Activated CD4-positive, alpha-beta T cell treated with anti-CD3 and anti-CD28 coated beads, Interleukin-2, amount 10 ng/mL, durations not matched to agents 24 days and 14 days (primary cell): Measurements from ENCODE around the gene SIPA1L3. TPM values are rescaled to one million over a fixed set of nuclear protein-coding genes. Genes with fewer than 3 reads are reported as not detected.

Experiments
- DNase-seq: peaks from one replicate; pipeline ENCODE4 v3.0.0; 2022
- H3K27ac Mint-ChIP-seq: one replicate; pipeline ENCODE4 v1.8.0; 2022; ENCODE audit warnings: mild to moderate bottlenecking, mixed read lengths
- H3K27me3 Mint-ChIP-seq: one replicate; pipeline ENCODE4 v1.8.0; 2022; ENCODE audit warnings: mixed read lengths
- H3K36me3 Mint-ChIP-seq: one replicate; pipeline ENCODE4 v1.8.0; 2022; ENCODE audit warnings: low read depth, mild to moderate bottlenecking, mixed read lengths
- H3K4me1 Mint-ChIP-seq: one replicate; pipeline ENCODE4 v1.8.0; 2021; ENCODE audit warnings: mixed read lengths
- H3K4me3 Mint-ChIP-seq: one replicate; pipeline ENCODE4 v1.8.0; 2022; ENCODE audit warnings: mild to moderate bottlenecking, moderate library complexity, mixed read lengths
- H3K9me3 Mint-ChIP-seq: one replicate; pipeline ENCODE4 v1.8.0; 2021; ENCODE audit warnings: mixed read lengths
- intact Hi-C: fragments of 100-400 bp; cut with micrococcal nuclease; formaldehyde crosslinking; loops from one replicate; pipeline ENCODE4 v1.15.1; 2023
- total RNA-seq: library from RNA; stranded (reverse); gene quantifications from 2 replicates; pipeline ENCODE4 v1.2.3, GENCODE V29; 2022

The SIPA1L3 gene
- total RNA-seq, 1 donor from 2014 or later = 15.4 TPM

DNA sequence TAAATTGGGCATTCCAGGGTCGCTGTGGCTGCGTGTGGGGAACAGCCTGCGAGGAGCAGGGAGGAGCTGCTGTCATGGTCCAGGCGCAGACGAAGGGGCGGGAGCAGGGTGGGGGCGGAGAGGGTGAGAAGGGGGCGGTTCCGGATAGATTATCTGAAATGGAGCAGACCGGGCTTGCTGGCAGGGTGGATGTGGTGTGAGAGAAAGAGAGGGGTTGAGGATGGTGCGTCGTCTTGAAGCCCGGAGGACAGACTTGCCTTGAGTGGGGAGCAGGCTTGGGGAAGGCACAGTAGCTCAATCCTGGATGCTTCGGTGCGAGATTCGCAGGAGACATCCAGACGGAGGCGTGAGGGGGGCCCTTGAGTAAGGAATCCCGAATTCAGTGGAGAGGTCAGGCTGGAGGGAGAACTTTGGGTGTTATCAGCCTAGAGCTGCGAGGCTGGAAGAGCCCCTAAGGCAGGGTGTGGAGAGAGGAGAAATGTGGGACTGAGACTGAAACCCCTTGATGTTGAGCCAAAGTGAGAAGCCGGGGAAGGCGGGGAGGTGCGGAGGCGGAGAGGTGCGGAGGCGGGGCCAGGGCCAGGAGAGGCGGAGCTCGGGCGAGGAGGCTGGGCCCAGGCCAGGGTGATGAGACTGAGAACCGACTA, 276.4 kb downstream of the SIPA1L3 start:
- DNase-seq = no peak
- no peak overlapping the region for H3K27ac Mint-ChIP-seq
- peaks cover 4% of the 10 kb centered on the region for H3K9me3 Mint-ChIP-seq
- peaks cover 5% of the 10 kb centered on the region for H3K36me3 Mint-ChIP-seq
- H3K4me3 Mint-ChIP-seq = no peak overlapping the region
- intact Hi-C loops = no loop called here
- H3K27me3 Mint-ChIP-seq = no peaks in the 10 kb centered on the region
- H3K4me1 Mint-ChIP-seq = no peaks in the 10 kb centered on the region

DNA sequence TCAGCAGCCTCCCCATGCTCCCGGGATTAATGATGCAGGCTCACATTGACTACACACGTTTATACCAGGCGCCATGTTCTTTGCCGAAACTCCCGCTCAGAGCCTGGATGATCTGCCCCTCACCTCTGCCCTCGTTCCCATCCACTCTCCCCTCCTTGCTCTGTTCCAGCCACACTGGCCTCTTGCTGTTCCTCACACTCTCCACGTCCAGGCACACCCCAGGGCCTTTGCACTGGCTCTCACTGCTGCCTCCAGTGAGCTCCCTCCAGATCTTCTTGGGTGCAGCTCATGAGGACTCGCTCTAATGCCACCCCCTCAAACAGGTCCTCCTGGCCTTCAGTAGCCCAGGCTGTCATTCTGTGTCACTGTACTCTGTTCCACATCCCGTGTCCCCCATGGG, 277.8 kb downstream of the SIPA1L3 start:
- peaks cover 4% of the 10 kb centered on the region for H3K9me3 Mint-ChIP-seq

GRCh38 chr19:38185562-38185961, 278.6 kb downstream of the SIPA1L3 start:
- no peak for DNase-seq
- Mint-ChIP-seq H3K9me3 (peaks cover 4% of the 10 kb centered on the region), H3K27ac (no peak overlapping the region), H3K4me1 (peaks cover 7% of the 10 kb centered on the region), H3K4me3 (no peak overlapping the region), H3K27me3 (no peaks in the 10 kb centered on the region), H3K36me3 (peaks cover 5% of the 10 kb centered on the region)
- intact Hi-C loops = no loop called here

More for the DNA sequence above, 277.8 kb downstream of the SIPA1L3 start:
- Mint-ChIP-seq H3K36me3 (peaks cover 5% of the 10 kb centered on the region), H3K27ac (no peak overlapping the region), H3K4me3 (no peak overlapping the region), H3K4me1 (peaks cover 4% of the 10 kb centered on the region), H3K27me3 (no peaks in the 10 kb centered on the region)
- no peak for DNase-seq
- intact Hi-C loops = no loop called here

DNA sequence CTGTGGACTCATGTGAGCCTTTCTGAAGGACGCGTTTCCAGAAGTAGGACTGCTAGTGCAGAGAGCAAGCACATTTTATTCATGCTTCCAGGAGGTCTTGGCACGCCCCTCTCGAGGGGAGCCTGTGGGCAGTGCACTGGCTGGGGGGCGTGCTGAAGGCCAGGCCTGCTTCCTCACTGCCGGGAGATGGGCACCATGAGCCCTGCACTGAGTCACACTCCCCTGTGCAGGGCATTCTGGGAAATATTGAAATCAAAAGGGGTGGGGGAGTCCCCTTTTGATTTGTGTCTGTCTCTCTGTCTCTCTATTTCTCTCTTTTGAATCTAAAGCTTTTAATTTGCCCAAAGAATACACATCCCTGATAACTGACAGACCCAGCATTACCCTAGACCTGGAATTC, 283.1 kb downstream of the SIPA1L3 start:
- H3K27me3 Mint-ChIP-seq = no peaks in the 10 kb centered on the region
- intact Hi-C loops = no loop called here
- H3K9me3 Mint-ChIP-seq = no peaks in the 10 kb centered on the region
- DNase-seq = no peak
- no peak overlapping the region for H3K27ac Mint-ChIP-seq
- H3K4me1 Mint-ChIP-seq = peaks cover 7% of the 10 kb centered on the region
- no peak overlapping the region for H3K4me3 Mint-ChIP-seq
- H3K36me3 Mint-ChIP-seq = no peaks in the 10 kb centered on the region

- H3K9me3 Mint-ChIP-seq = no peaks in the 10 kb centered on the region
- DNase-seq = no peak
- no peaks in the 10 kb centered on the region for H3K27me3 Mint-ChIP-seq
- peak overlapping the region; percentile 29 for H3K27ac Mint-ChIP-seq
- no peaks in the 10 kb centered on the region for H3K36me3 Mint-ChIP-seq
- H3K4me3 Mint-ChIP-seq = no peak overlapping the region
- H3K4me1 Mint-ChIP-seq = peaks cover 7% of the 10 kb centered on the region
- intact Hi-C loops = no loop called here
Measured at GRCh38 chr19:38190793-38191192, 283.8 kb downstream of the SIPA1L3 start.

DNA sequence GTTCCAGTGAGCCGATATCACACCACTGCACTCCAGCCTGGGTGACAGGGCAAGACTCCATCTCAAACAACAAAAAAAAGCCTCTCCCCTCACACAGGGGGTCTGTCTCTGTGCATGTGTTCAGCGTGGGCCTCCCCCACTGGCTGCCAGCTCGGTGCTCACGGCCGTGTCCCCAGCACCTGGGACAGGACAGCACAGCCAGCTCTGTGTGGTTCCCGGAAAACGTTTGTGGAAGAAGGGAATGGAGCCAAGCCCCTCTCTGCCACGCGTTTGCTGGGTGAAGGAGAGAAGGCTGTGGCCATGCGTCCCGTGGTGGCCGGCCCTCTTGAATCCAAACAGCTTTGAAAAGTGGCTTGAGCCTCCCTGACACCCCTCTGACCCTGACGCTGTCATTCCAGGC, 284.7 kb downstream of the SIPA1L3 start:
- Mint-ChIP-seq H3K4me3 (no peak overlapping the region), H3K27me3 (no peaks in the 10 kb centered on the region), H3K9me3 (peaks cover 6% of the 10 kb centered on the region), H3K36me3 (no peaks in the 10 kb centered on the region), H3K27ac (no peak overlapping the region), H3K4me1 (peaks cover 7% of the 10 kb centered on the region)
- DNase-seq = no peak
- intact Hi-C loops = no loop called here

DNA sequence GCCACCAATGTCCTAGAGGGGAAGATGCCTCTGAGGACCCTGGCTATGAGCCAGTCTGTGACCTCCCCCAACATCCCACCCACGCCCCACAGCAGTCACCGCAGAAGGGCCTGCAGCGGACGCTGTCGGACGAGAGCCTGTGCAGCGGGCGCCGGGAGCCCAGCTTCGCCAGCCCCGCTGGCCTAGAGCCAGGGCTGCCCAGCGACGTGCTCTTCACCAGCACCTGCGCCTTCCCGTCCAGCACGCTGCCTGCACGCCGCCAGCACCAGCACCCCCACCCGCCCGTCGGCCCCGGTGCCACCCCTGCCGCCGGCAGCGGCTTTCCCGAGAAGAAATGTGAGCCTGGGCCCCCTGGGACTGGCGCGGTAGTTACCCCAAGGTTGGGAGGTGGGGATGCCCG, 286.4 kb downstream of the SIPA1L3 start:
- Mint-ChIP-seq H3K36me3 (no peaks in the 10 kb centered on the region), H3K9me3 (peaks cover 6% of the 10 kb centered on the region), H3K27ac (no peak overlapping the region), H3K27me3 (no peaks in the 10 kb centered on the region), H3K4me3 (no peak overlapping the region), H3K4me1 (peaks cover 7% of the 10 kb centered on the region)
- intact Hi-C loops = no loop called here
- DNase-seq = no peak

GRCh38 chr19:38194061-38194701, 287.2 kb downstream of the SIPA1L3 start:
- H3K4me3 Mint-ChIP-seq = no peak overlapping the region
- H3K27me3 Mint-ChIP-seq = no peaks in the 10 kb centered on the region
- H3K27ac Mint-ChIP-seq = no peak overlapping the region
- no peak for DNase-seq
- H3K36me3 Mint-ChIP-seq = no peaks in the 10 kb centered on the region
- H3K9me3 Mint-ChIP-seq = peaks cover 6% of the 10 kb centered on the region
- intact Hi-C loops = no loop called here
- peaks cover 4% of the 10 kb centered on the region for H3K4me1 Mint-ChIP-seq

- H3K9me3 Mint-ChIP-seq = peaks cover 6% of the 10 kb centered on the region
- no peaks in the 10 kb centered on the region for H3K27me3 Mint-ChIP-seq
- H3K4me1 Mint-ChIP-seq = peaks cover under 1% of the 10 kb centered on the region
- H3K27ac Mint-ChIP-seq = no peak overlapping the region
- intact Hi-C loops = no loop called here
- no peak for DNase-seq
- no peaks in the 10 kb centered on the region for H3K36me3 Mint-ChIP-seq
- no peak overlapping the region for H3K4me3 Mint-ChIP-seq
Measured at GRCh38 chr19:38195237-38195636, 288.2 kb downstream of the SIPA1L3 start.

DNA sequence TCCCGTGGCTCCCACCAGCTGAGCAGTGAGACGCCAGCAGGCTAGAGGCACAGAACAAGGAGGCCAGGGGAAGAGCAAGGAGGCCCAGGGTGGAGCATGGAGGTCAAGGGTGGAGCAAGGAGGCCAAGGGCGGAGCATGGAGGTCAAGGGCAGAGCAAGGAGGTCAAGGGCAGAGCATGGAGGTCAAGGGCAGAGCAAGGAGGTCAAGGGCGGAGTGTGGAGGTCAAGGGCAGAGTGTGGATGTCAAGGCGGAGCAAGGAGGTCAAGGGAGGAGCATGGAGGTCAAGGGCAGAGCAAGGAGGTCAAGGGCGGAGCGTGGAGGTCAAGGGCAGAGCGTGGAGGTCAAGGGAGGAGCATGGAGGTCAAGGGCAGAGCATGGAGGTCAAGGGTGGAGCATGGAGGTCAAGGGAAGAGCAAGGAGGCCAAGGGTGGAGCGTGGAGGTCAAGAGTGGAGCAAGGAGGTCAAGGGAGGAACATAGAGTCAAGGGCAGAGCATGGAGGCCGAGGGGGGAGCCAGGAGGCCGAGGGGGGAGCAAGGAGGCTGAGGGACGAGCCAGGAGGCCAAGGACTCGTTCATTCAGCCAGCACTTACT, 289.3 kb downstream of the SIPA1L3 start:
- H3K9me3 Mint-ChIP-seq = peaks cover 6% of the 10 kb centered on the region
- H3K27me3 Mint-ChIP-seq = no peaks in the 10 kb centered on the region
- H3K4me1 Mint-ChIP-seq = no peaks in the 10 kb centered on the region
- H3K36me3 Mint-ChIP-seq = no peaks in the 10 kb centered on the region
- H3K27ac Mint-ChIP-seq = no peak overlapping the region
- DNase-seq = no peak
- no peak overlapping the region for H3K4me3 Mint-ChIP-seq
- intact Hi-C loops = no loop called here

- Mint-ChIP-seq H3K27ac (no peak overlapping the region), H3K4me3 (no peak overlapping the region), H3K9me3 (peaks cover 6% of the 10 kb centered on the region), H3K4me1 (no peaks in the 10 kb centered on the region), H3K27me3 (no peaks in the 10 kb centered on the region), H3K36me3 (no peaks in the 10 kb centered on the region)
- intact Hi-C loops = no loop called here
- no peak for DNase-seq
Measured at GRCh38 chr19:38196948-38197656, 290.1 kb downstream of the SIPA1L3 start.

- Mint-ChIP-seq H3K4me1 (no peaks in the 10 kb centered on the region), H3K27ac (no peak overlapping the region), H3K4me3 (no peak overlapping the region), H3K36me3 (no peaks in the 10 kb centered on the region), H3K9me3 (peaks cover 6% of the 10 kb centered on the region), H3K27me3 (no peaks in the 10 kb centered on the region)
- DNase-seq = no peak
- intact Hi-C loops = no loop called here
Measured at GRCh38 chr19:38197937-38198704, 291.1 kb downstream of the SIPA1L3 start.

DNA sequence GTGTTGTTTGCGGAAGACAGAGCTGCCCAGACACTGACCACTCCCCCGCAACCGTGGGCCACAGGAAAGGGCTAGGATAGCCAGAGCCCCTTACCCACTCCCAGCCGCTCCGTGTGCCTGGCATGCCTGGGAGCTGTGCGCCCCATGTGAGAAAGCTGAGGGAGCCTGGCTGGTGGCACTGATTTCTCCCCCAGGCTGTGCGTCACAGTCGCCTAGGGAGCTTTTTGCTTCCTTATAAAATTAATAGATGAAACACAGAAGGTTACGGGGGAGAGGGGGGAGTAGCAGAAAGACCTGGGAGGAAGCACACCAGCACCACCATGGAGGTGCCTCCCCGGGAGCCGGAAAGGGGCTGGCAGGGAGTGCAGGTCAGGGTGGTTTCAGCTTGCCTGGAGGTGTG, 292.3 kb downstream of the SIPA1L3 start:
- no peaks in the 10 kb centered on the region for H3K36me3 Mint-ChIP-seq
- no peak overlapping the region for H3K27ac Mint-ChIP-seq
- H3K4me1 Mint-ChIP-seq = no peaks in the 10 kb centered on the region
- peaks cover 6% of the 10 kb centered on the region for H3K9me3 Mint-ChIP-seq
- no peak for DNase-seq
- intact Hi-C loops = no loop called here
- no peaks in the 10 kb centered on the region for H3K27me3 Mint-ChIP-seq
- no peak overlapping the region for H3K4me3 Mint-ChIP-seq
